Limb (tissue), 2 donors: ENCODE measurements around the gene SORCS1.
A peak's percentile ranks its signal among the peaks of the same experiment; 100 is the strongest.

Experiments
- DNase-seq, 2 donors: peaks; one replicate each; pipeline ENCODE4 v3.0.0-alpha.2; 2016; ENCODE audit errors: extremely low spot score in 2 of 2

Gene SORCS1

GRCh38 chr10:106900016-106900652 is 264.4 kb downstream of the SORCS1 start:
- no peak for DNase-seq

GRCh38 chr10:106898446-106898845 is 266.1 kb downstream of the SORCS1 start:
- no peak for DNase-seq

- DNase-seq, result peak in 1 of 2 donors; percentile 28
These were observed 266.8 kb downstream of the SORCS1 start for GRCh38 chr10:106897719-106898118.

GRCh38 chr10:106894692-106895091 is 269.8 kb downstream of the SORCS1 start:
- DNase-seq, result no peak

GRCh38 chr10:106877574-106877973 is 286.9 kb downstream of the SORCS1 start:
- DNase-seq, result no peak

GRCh38 chr10:106874604-106874889 is 290.0 kb downstream of the SORCS1 start:
- no peak for DNase-seq

GRCh38 chr10:106873770-106874603 is 290.5 kb downstream of the SORCS1 start:
- no peak for DNase-seq

GRCh38 chr10:106872176-106872575 is 292.3 kb downstream of the SORCS1 start:
- DNase-seq, result no peak

- DNase-seq, result no peak
These were observed 298.2 kb downstream of the SORCS1 start for GRCh38 chr10:106866244-106866845.

GRCh38 chr10:106864031-106864430 is 300.5 kb downstream of the SORCS1 start:
- no peak for DNase-seq

- DNase-seq, result no peak
These were observed 301.0 kb downstream of the SORCS1 start for GRCh38 chr10:106863549-106863948.

GRCh38 chr10:106859892-106860652 is 304.4 kb downstream of the SORCS1 start:
- no peak for DNase-seq

- no peak for DNase-seq
These were observed 306.8 kb downstream of the SORCS1 start for GRCh38 chr10:106857728-106858127.

GRCh38 chr10:106857213-106857612 is 307.3 kb downstream of the SORCS1 start:
- DNase-seq, result no peak

GRCh38 chr10:106836933-106837663 is 327.4 kb downstream of the SORCS1 start:
- no peak for DNase-seq

GRCh38 chr10:106832846-106833245 is 331.7 kb downstream of the SORCS1 start:
- DNase-seq, result no peak

- no peak for DNase-seq
These were observed 334.0 kb downstream of the SORCS1 start for GRCh38 chr10:106830471-106830870.

- DNase-seq, result no peak
These were observed 334.5 kb downstream of the SORCS1 start for GRCh38 chr10:106830006-106830405.

- no peak for DNase-seq
These were observed 337.8 kb downstream of the SORCS1 start for GRCh38 chr10:106826716-106827115.

GRCh38 chr10:106825576-106826364 is 338.7 kb downstream of the SORCS1 start:
- peak in 1 of 2 donors; percentile 42 for DNase-seq
